Neutrophil (primary cell): ENCODE data around the gene TMEM135.

Experiments used
- H3K27ac ChIP-seq: fragments of 200-600 bp; sonication (generic); 2 replicates; pipeline ENCODE4 v1.5.1; 2016; ENCODE audit warnings: mild to moderate bottlenecking, moderate library complexity
- H3K27me3 ChIP-seq: fragments of 200-600 bp; sonication (generic); 2 replicates; pipeline ENCODE4 v1.6.0; 2016; ENCODE audit warnings: mild to moderate bottlenecking
- H3K36me3 ChIP-seq: fragments of 200-600 bp; sonication (generic); 2 replicates; pipeline ENCODE4 v1.5.1; 2017
- H3K4me1 ChIP-seq, 2 experiments: fragments of 200-600 bp in 1 of 2; sonication (generic) in 1 of 2; 1 replicate in 1 of 2; 2 replicates in 1 of 2; pipeline versions ENCODE4 v1.5.1 to v1.6.1; 2013 to 2016; ENCODE audit warnings: low read depth in 1 of 2, low read length in 1 of 2, mild to moderate bottlenecking in 1 of 2, moderate library complexity in 1 of 2; ENCODE audit not compliant: control insufficient read depth in 1 of 2, insufficient read depth in 1 of 2
- H3K4me3 ChIP-seq, 2 experiments: fragments of 200-600 bp in 1 of 2; sonication (generic) in 1 of 2; 1 replicate in 1 of 2; 2 replicates in 1 of 2; pipeline ENCODE4 v1.5.1; 2013 to 2016; ENCODE audit warnings: low read depth in 1 of 2, low read length in 1 of 2, mild to moderate bottlenecking in 1 of 2, moderate library complexity in 1 of 2
- H3K9me3 ChIP-seq: fragments of 200-600 bp; sonication (generic); 2 replicates; pipeline ENCODE4 v1.5.1; 2016
- CTCF ChIP-seq: fragments of 200-600 bp; sonication (generic); IDR thresholded peaks from 2 replicates; pipeline ENCODE4 v1.5.1; 2016; ENCODE audit warnings: antibody characterized with exemption

The TMEM135 gene

GRCh38 chr11:87173185-87174039, 135.7 kb downstream of the TMEM135 start:
- no peaks in the 10 kb centered on the region for H3K9me3 ChIP-seq
- TF ChIP-seq CTCF, result no peak

GRCh38 chr11:87174870-87175269, 137.1 kb downstream of the TMEM135 start:
- no peak overlapping the region for H3K27ac ChIP-seq

More at GRCh38 chr11:87173185-87174039, 135.7 kb downstream of the TMEM135 start:
- no peak overlapping the region for H3K4me3 ChIP-seq
- H3K27me3 ChIP-seq, result no peaks in the 10 kb centered on the region
- no peaks in the 10 kb centered on the region for H3K4me1 ChIP-seq
- H3K27ac ChIP-seq, result no peak overlapping the region
- no peaks in the 10 kb centered on the region for H3K36me3 ChIP-seq

GRCh38 chr11:87176044-87176443, 138.3 kb downstream of the TMEM135 start:
- Histone ChIP-seq H3K27ac (no peak overlapping the region), H3K27me3 (no peaks in the 10 kb centered on the region), H3K4me1 (no peaks in the 10 kb centered on the region), H3K9me3 (no peaks in the 10 kb centered on the region), H3K36me3 (no peaks in the 10 kb centered on the region), H3K4me3 (no peak overlapping the region)
- TF ChIP-seq CTCF, result no peak

More at GRCh38 chr11:87174870-87175269, 137.1 kb downstream of the TMEM135 start:
- H3K27me3 ChIP-seq, result no peaks in the 10 kb centered on the region
- H3K4me3 ChIP-seq, result no peak overlapping the region
- TF ChIP-seq CTCF, result no peak
- no peaks in the 10 kb centered on the region for H3K9me3 ChIP-seq
- no peaks in the 10 kb centered on the region for H3K4me1 ChIP-seq
- H3K36me3 ChIP-seq, result no peaks in the 10 kb centered on the region

GRCh38 chr11:87179621-87180020, 141.9 kb downstream of the TMEM135 start:
- Histone ChIP-seq H3K9me3 (no peaks in the 10 kb centered on the region), H3K27ac (no peak overlapping the region), H3K36me3 (no peaks in the 10 kb centered on the region), H3K4me1 (no peaks in the 10 kb centered on the region), H3K4me3 (no peak overlapping the region), H3K27me3 (no peaks in the 10 kb centered on the region)
- no peak for TF ChIP-seq CTCF

- Histone ChIP-seq H3K4me1 (no peaks in the 10 kb centered on the region), H3K27ac (no peak overlapping the region), H3K4me3 (no peak overlapping the region), H3K27me3 (no peaks in the 10 kb centered on the region), H3K36me3 (no peaks in the 10 kb centered on the region), H3K9me3 (no peaks in the 10 kb centered on the region)
- no peak for TF ChIP-seq CTCF
Measured at GRCh38 chr11:87180742-87181141, 143.0 kb downstream of the TMEM135 start.
